ENCODE measurements around the gene RASGEF1C. TPM values are rescaled to one million over a fixed set of nuclear protein-coding genes. Genes with fewer than 3 reads are reported as not detected.

The RASGEF1C gene
- total and polyA plus RNA-seq, 2 experiments from 2014 or later: 0.40 to 0.42 TPM

- ATAC-seq: peak; percentile 91
- Mint-ChIP-seq H3K4me3 (no peak overlapping the region), H3K4me1 (no peaks in the 10 kb centered on the region; the same call in 2 of the 3 replicates), H3K9me3 (no peaks in the 10 kb centered on the region), H3K27ac (no peak overlapping the region), H3K36me3 (ENCODE audit: low read depth) (no peaks in the 10 kb centered on the region), H3K27me3 (ENCODE audit: insufficient read depth, low read depth, poor library complexity) (peaks cover 5% of the 10 kb centered on the region)
- TF ChIP-seq CTCF (conservative IDR thresholded peaks at IDR 0.05; ENCODE audit: low read depth in 2 of 2): peak; percentile 42 to 49
- no peak for TF ChIP-seq ETS1 (IDR thresholded peaks at IDR 0.05)
- H3K4me3 ChIP-seq: no peak overlapping the region
- H3K27me3 ChIP-seq (ENCODE audit: insufficient read depth): no peaks in the 10 kb centered on the region
- H3K79me2 ChIP-seq (replicated peaks; ENCODE audit: insufficient read depth): no peaks in the 10 kb centered on the region
- no peaks in the 10 kb centered on the region for H3K36me3 ChIP-seq (ENCODE audit: insufficient read depth)
- H2AFZ ChIP-seq: no peak overlapping the region
- H3K4me2 ChIP-seq: no peak overlapping the region
- H3K27ac ChIP-seq (ENCODE audit: low read depth): no peak overlapping the region
- H3K4me1 ChIP-seq (ENCODE audit: insufficient read depth): no peaks in the 10 kb centered on the region
- no peaks in the 10 kb centered on the region for H3F3A ChIP-seq (replicated peaks; ENCODE audit: low read depth)
- H4K20me1 ChIP-seq (replicated peaks; ENCODE audit: insufficient read depth): no peaks in the 10 kb centered on the region
- DNase-seq (ENCODE audit: low spot score): peak; percentile 50
- H3K9me2 ChIP-seq (ENCODE audit: insufficient read depth): no peaks in the 10 kb centered on the region
Observed at GRCh38 chr5:180156141-180156540, 52.9 kb downstream of the RASGEF1C start.

GRCh38 chr5:180155365-180155926 is 53.6 kb downstream of the RASGEF1C start:
- Histone ChIP-seq H3K4me3 (no peak overlapping the region), H3K27me3 (ENCODE audit: insufficient read depth) (no peaks in the 10 kb centered on the region), H2AFZ (no peak overlapping the region), H3K4me1 (ENCODE audit: insufficient read depth) (no peaks in the 10 kb centered on the region), H3K4me2 (no peak overlapping the region), H3F3A (replicated peaks; ENCODE audit: low read depth) (no peaks in the 10 kb centered on the region), H3K36me3 (ENCODE audit: insufficient read depth) (no peaks in the 10 kb centered on the region), H3K27ac (ENCODE audit: low read depth) (no peak overlapping the region), H3K79me2 (replicated peaks; ENCODE audit: insufficient read depth) (no peaks in the 10 kb centered on the region), H4K20me1 (replicated peaks; ENCODE audit: insufficient read depth) (no peaks in the 10 kb centered on the region), H3K9me2 (ENCODE audit: insufficient read depth) (no peaks in the 10 kb centered on the region)
- H3K27ac Mint-ChIP-seq: no peak overlapping the region
- H3K27me3 Mint-ChIP-seq (ENCODE audit: insufficient read depth, low read depth, poor library complexity): peaks cover 5% of the 10 kb centered on the region
- ATAC-seq (no peak), DNase-seq (ENCODE audit: low spot score) (no peak)
- H3K36me3 Mint-ChIP-seq (ENCODE audit: low read depth): no peaks in the 10 kb centered on the region
- no peaks in the 10 kb centered on the region for H3K9me3 Mint-ChIP-seq
- H3K4me1 Mint-ChIP-seq: no peaks in the 10 kb centered on the region; the same call in 2 of the 3 replicates
- no peak overlapping the region for H3K4me3 Mint-ChIP-seq
- TF ChIP-seq CREB1 (CRISPR knock-in tag; IDR thresholded peaks at IDR 0.05; ENCODE audit: low read depth) (no peak), EZH2 (IDR thresholded peaks at IDR 0.05; ENCODE audit: low read depth, unreplicated experiment) (no peak), EZH2phosphoT487 (IDR thresholded peaks at IDR 0.05; ENCODE audit: unreplicated experiment) (no peak), STAT1 (IDR thresholded peaks at IDR 0.05; ENCODE audit: unreplicated experiment) (no peak), REST (IDR thresholded peaks at IDR 0.05; ENCODE audit: unreplicated experiment) (no peak), NANOG (IDR thresholded peaks at IDR 0.05; ENCODE audit: borderline replicate concordance) (no peak), CTCF (conservative IDR thresholded peaks at IDR 0.05; ENCODE audit: low read depth in 2 of 2) (no peak), ZNF331 (CRISPR knock-in tag; IDR thresholded peaks at IDR 0.05; ENCODE audit: low read depth) (no peak), ZNF114 (CRISPR knock-in tag; IDR thresholded peaks at IDR 0.05) (no peak)

Data from GM23338 (cell line).